HepG2 (cell line): ENCODE measurements around the gene EFS. TPM values are rescaled to one million over a fixed set of nuclear protein-coding genes. Genes with fewer than 3 reads are reported as not detected.

Experiments
- CBX1 ChIP-seq: IDR thresholded peaks from one replicate; pipeline ENCODE4 v1.6.1; 2016; ENCODE audit warnings: antibody characterized with exemption, low read depth
- DMAP1 ChIP-seq: IDR thresholded peaks from 2 replicates; pipeline ENCODE4 v1.6.1; 2016
- ELF4 ChIP-seq: sonication (generic); formaldehyde crosslinking; IDR thresholded peaks from 2 replicates; pipeline ENCODE4 v1.5.0; 2020; ENCODE audit warnings: missing genetic modification reagents, mild to moderate bottlenecking, moderate library complexity, borderline replicate concordance
- LCORL ChIP-seq, 2 experiments: fragments of 450-650 bp in 1 of 2; sonication (generic) in 1 of 2; formaldehyde crosslinking in 1 of 2; IDR thresholded peaks; 2 replicates each; pipeline versions ENCODE4 v1.5.0 to v1.6.1; 2017 to 2020; ENCODE audit warnings: antibody characterized with exemption in 1 of 2, missing genetic modification reagents in 1 of 2
- MAZ ChIP-seq, 2 experiments: sonication (generic) in 1 of 2; formaldehyde crosslinking in 1 of 2; IDR thresholded peaks; 2 replicates each; pipeline versions ENCODE4 v1.5.0 to v1.6.1; 2012 to 2020; ENCODE audit warnings: low read depth in 2 of 2, mild to moderate bottlenecking in 2 of 2, borderline replicate concordance in 1 of 2, improper control_type of control experiment in 1 of 2, low read length in 1 of 2, missing genetic modification reagents in 1 of 2, moderate library complexity in 1 of 2
- MLX ChIP-seq: IDR thresholded peaks from 2 replicates; pipeline ENCODE4 v1.6.1; 2016
- MTF2 ChIP-seq: sonication (generic); formaldehyde crosslinking; IDR thresholded peaks from 2 replicates; pipeline ENCODE4 v1.5.0; 2020; ENCODE audit warnings: missing genetic modification reagents, borderline replicate concordance
- MXD4 ChIP-seq: IDR thresholded peaks from 2 replicates; pipeline ENCODE4 v1.6.1; 2016; ENCODE audit warnings: mild to moderate bottlenecking, missing biosample characterization, missing genetic modification reagents
- NR2C2 ChIP-seq: sonication (generic); formaldehyde crosslinking; IDR thresholded peaks from 2 replicates; pipeline ENCODE4 v1.4.0; 2020; ENCODE audit warnings: missing genetic modification reagents, mild to moderate bottlenecking, moderate library complexity, borderline replicate concordance
- PAWR ChIP-seq: sonication (generic); formaldehyde crosslinking; IDR thresholded peaks from 2 replicates; pipeline ENCODE4 v1.4.0; 2020; ENCODE audit warnings: missing genetic modification reagents, mild to moderate bottlenecking, borderline replicate concordance
- PTBP1 ChIP-seq: fragments of 200-400 bp; formaldehyde crosslinking; IDR thresholded peaks from 2 replicates; pipeline ENCODE4 v1.6.1; 2018; ENCODE audit warnings: low read length, low read depth; ENCODE audit not compliant: poor library complexity, severe bottlenecking
- RFX3 ChIP-seq: IDR thresholded peaks from 2 replicates; pipeline ENCODE4 v1.6.1; 2016; ENCODE audit warnings: missing biosample characterization, missing genetic modification reagents
- SOX5 ChIP-seq: IDR thresholded peaks from 2 replicates; pipeline ENCODE4 v1.6.1; 2016; ENCODE audit warnings: borderline replicate concordance
- TBL1XR1 ChIP-seq: fragments of 150-350 bp; IDR thresholded peaks from 2 replicates; pipeline ENCODE4 v1.6.1; 2014; ENCODE audit warnings: borderline replicate concordance, low read length; ENCODE audit not compliant: partially characterized antibody
- U2AF2 ChIP-seq: fragments of 200-400 bp; formaldehyde crosslinking; IDR thresholded peaks from 2 replicates; pipeline ENCODE4 v1.6.1; 2017; ENCODE audit warnings: low read depth, mild to moderate bottlenecking, low read length
- ZKSCAN5 ChIP-seq: sonication (generic); formaldehyde crosslinking; IDR thresholded peaks from 2 replicates; pipeline ENCODE4 v1.5.1; 2020; ENCODE audit warnings: mild to moderate bottlenecking, missing genetic modification reagents
- ZMAT3 ChIP-seq: sonication (generic); formaldehyde crosslinking; conservative IDR thresholded peaks from 2 replicates; pipeline ENCODE4 v1.7.0; 2021; ENCODE audit warnings: missing genetic modification reagents
- ZNF557 ChIP-seq: sonication (generic); formaldehyde crosslinking; IDR thresholded peaks from 2 replicates; pipeline ENCODE4 v1.4.0; 2020; ENCODE audit warnings: missing genetic modification reagents
- ZNF816 ChIP-seq: sonication (generic); formaldehyde crosslinking; IDR thresholded peaks from 2 replicates; pipeline ENCODE4 v1.8.0; 2022; ENCODE audit warnings: missing genetic modification reagents, mild to moderate bottlenecking, borderline replicate concordance
- ZSCAN12 ChIP-seq: sonication (generic); formaldehyde crosslinking; IDR thresholded peaks from 2 replicates; pipeline ENCODE4 v1.9.0; 2021; ENCODE audit warnings: mild to moderate bottlenecking, missing genetic modification reagents
- polyA plus RNA-seq, 8 experiments: library from polyadenylated mRNA; depleted of rRNA in 3 of 8; stranded (reverse) in 7 of 8; unstranded in 1 of 8; fragments of >200 nt; fragmentation: Illumina TruSeq in 4 of 8; extraction: Trizol in 4 of 8; gene quantifications; 2 replicates each; pipeline versions ENCODE4 v1.2.1 to v1.2.3, GENCODE V29; 2011 to 2016; ENCODE audit warnings: low read depth in 4 of 8, missing spikeins in 1 of 8, mixed read lengths in 1 of 8; ENCODE audit not compliant: insufficient read depth in 1 of 8
- total RNA-seq, 5 experiments: library from RNA; depleted of rRNA; stranded (reverse); fragments of >200 nt; fragmentation: Illumina TruSeq; extraction: Trizol; gene quantifications; 2 replicates each; pipeline ENCODE4 v1.2.3, GENCODE V29; 2016; ENCODE audit warnings: low read depth in 1 of 5
- TF ChIP-seq, protein P1 (sequence below): sonication (generic); formaldehyde crosslinking; IDR thresholded peaks from 2 replicates; pipeline ENCODE4 v1.8.0; 2022; ENCODE audit warnings: mild to moderate bottlenecking, missing genetic modification reagents
- TF ChIP-seq, protein P2 (sequence below): sonication (generic); formaldehyde crosslinking; IDR thresholded peaks from 2 replicates; pipeline ENCODE4 v1.9.0; 2021; ENCODE audit warnings: missing genetic modification reagents, borderline replicate concordance
- TF ChIP-seq, protein P3 (sequence below): sonication (generic); formaldehyde crosslinking; IDR thresholded peaks from 2 replicates; pipeline ENCODE4 v1.5.0; 2020; ENCODE audit warnings: mild to moderate bottlenecking, missing genetic modification reagents

EFS gene
- total and polyA plus RNA-seq, 2 of the 13 experiments (the other 11 are each of a cell fraction or from before 2014, with no cell fraction given) = not detected

DNA sequence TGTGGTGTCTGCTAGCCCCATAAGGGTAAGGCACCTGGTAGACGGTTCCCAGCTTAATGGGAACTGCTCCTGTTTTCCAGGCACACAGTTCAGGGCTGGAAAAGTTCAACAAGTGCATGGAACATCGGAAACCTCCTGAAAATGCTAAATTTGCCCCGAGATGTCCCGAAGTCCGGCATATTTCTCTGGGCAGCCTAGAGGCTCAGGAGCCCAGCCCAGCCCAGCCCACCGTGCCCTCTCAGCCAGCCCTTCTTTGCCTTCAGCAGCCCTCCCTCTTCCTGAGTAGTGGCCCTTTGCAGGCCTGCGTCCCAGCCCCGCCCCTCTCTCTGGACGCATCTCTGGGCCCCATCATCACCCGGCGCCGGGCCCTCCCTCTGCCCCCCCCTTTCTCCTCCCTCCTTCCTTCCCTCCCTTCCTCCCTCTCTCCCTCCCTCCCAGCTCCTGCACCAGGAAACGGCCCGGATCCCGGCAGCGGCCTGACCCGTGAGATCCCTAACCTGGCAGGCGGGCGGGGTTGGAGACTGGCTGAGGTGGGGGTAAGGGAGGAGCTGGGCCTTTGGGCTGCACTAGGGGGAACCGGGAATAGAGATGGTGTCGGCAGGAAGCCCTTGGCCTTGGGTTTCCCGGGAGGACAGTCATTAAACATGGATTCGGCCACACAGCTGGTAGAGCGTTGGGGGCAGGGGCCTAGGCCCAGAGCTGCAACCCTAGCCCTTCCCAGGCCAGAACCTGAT, 58.4 kb downstream of the EFS start, which contains the start of gene BCL2L2 (continued):
- TF ChIP-seq, protein P1, sequence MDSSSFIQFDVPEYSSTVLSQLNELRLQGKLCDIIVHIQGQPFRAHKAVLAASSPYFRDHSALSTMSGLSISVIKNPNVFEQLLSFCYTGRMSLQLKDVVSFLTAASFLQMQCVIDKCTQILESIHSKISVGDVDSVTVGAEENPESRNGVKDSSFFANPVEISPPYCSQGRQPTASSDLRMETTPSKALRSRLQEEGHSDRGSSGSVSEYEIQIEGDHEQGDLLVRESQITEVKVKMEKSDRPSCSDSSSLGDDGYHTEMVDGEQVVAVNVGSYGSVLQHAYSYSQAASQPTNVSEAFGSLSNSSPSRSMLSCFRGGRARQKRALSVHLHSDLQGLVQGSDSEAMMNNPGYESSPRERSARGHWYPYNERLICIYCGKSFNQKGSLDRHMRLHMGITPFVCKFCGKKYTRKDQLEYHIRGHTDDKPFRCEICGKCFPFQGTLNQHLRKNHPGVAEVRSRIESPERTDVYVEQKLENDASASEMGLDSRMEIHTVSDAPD (CRISPR knock-in tag) = peak; percentile 97
- TF ChIP-seq ZMAT3 (CRISPR knock-in tag) (no peak; the same call in 1 of the 2 replicates), LCORL (IDR thresholded peaks at IDR 0.05) (peak; percentile 86), LCORL (CRISPR knock-in tag; IDR thresholded peaks at IDR 0.05) (no peak), CBX1 (peak; percentile 97), MXD4 (CRISPR knock-in tag) (peak; percentile 85), PAWR (CRISPR knock-in tag) (peak; percentile 69; the same call in 1 of the 2 replicates), SOX5 (CRISPR knock-in tag) (peak; percentile 67; the same call in 1 of the 2 replicates), RFX3 (CRISPR knock-in tag) (peak; percentile 43; the same call in 1 of the 2 replicates), PTBP1 (peak; percentile 97), MLX (0 out of 2 replicates have a peak, but pooled peaks have one; percentile 25), MTF2 (CRISPR knock-in tag) (no peak), ELF4 (peak; percentile 94), MAZ (IDR thresholded peaks at IDR 0.05; ENCODE audit: borderline replicate concordance, low read depth, low read length) (peak; percentile 100), MAZ (CRISPR knock-in tag; IDR thresholded peaks at IDR 0.05; ENCODE audit: low read depth) (peak; percentile 100), ZKSCAN5 (CRISPR knock-in tag) (no peak), TBL1XR1 (peak; percentile 64), ZNF816 (CRISPR knock-in tag) (no peak), U2AF2 (0 out of 2 replicates have a peak, but pooled peaks have one; percentile 20), DMAP1 (CRISPR knock-in tag) (peak; percentile 91), NR2C2 (CRISPR knock-in tag) (peak; percentile 87), ZNF557 (CRISPR knock-in tag) (peak; percentile 24; the same call in 1 of the 2 replicates), ZSCAN12 (0 out of 2 replicates have a peak, but pooled peaks have one; percentile 12)
- TF ChIP-seq, protein P2, sequence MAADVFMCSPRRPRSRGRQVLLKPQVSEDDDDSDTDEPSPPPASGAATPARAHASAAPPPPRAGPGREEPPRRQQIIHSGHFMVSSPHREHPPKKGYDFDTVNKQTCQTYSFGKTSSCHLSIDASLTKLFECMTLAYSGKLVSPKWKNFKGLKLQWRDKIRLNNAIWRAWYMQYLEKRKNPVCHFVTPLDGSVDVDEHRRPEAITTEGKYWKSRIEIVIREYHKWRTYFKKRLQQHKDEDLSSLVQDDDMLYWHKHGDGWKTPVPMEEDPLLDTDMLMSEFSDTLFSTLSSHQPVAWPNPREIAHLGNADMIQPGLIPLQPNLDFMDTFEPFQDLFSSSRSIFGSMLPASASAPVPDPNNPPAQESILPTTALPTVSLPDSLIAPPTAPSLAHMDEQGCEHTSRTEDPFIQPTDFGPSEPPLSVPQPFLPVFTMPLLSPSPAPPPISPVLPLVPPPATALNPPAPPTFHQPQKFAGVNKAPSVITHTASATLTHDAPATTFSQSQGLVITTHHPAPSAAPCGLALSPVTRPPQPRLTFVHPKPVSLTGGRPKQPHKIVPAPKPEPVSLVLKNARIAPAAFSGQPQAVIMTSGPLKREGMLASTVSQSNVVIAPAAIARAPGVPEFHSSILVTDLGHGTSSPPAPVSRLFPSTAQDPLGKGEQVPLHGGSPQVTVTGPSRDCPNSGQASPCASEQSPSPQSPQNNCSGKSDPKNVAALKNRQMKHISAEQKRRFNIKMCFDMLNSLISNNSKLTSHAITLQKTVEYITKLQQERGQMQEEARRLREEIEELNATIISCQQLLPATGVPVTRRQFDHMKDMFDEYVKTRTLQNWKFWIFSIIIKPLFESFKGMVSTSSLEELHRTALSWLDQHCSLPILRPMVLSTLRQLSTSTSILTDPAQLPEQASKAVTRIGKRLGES = no peak
- TF ChIP-seq, protein P3, sequence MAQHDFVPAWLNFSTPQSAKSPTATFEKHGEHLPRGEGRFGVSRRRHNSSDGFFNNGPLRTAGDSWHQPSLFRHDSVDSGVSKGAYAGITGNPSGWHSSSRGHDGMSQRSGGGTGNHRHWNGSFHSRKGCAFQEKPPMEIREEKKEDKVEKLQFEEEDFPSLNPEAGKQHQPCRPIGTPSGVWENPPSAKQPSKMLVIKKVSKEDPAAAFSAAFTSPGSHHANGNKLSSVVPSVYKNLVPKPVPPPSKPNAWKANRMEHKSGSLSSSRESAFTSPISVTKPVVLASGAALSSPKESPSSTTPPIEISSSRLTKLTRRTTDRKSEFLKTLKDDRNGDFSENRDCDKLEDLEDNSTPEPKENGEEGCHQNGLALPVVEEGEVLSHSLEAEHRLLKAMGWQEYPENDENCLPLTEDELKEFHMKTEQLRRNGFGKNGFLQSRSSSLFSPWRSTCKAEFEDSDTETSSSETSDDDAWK (CRISPR knock-in tag) = no peak
